WTC11 (cell line): ENCODE measurements around the gene ERC2. TPM values are rescaled to one million over a fixed set of nuclear protein-coding genes. Genes with fewer than 3 reads are reported as not detected.
A peak's percentile ranks its signal among the peaks of the same experiment; 100 is the strongest.

Source experiments
- ATAC-seq: fragments of 200-7000 bp; cut with Tn5 transposase; 2 replicates; pipeline ENCODE4 v1.10.0; 2021; ENCODE audit warnings: mild to moderate bottlenecking, moderate library complexity
- CTCF ChIA-PET: fragments of 300-600 bp; sonication (Branson Sonifier 250); formaldehyde crosslinking; loops from one replicate; lab custom pipeline; 2021; ENCODE audit warnings: antibody characterized with exemption; lab: Charles Lee
- POLR2A ChIA-PET: fragments of 350-600 bp; sonication (Branson Sonifier 250); formaldehyde crosslinking; loops from one replicate; lab custom pipeline; 2021; ENCODE audit warnings: antibody characterized with exemption; lab: Charles Lee
- DNase-seq: peaks from one replicate; pipeline ENCODE4 v3.0.0; 2021; ENCODE audit warnings: low spot score
- H3K27ac Mint-ChIP-seq: 2 replicates; pipeline ENCODE4 v1.8.0; 2021; ENCODE audit warnings: mixed read lengths
- H3K27me3 Mint-ChIP-seq: 2 replicates; pipeline ENCODE4 v1.8.0; 2021; ENCODE audit warnings: low read depth, mild to moderate bottlenecking, moderate library complexity, mixed read lengths
- H3K36me3 Mint-ChIP-seq: 2 replicates; pipeline ENCODE4 v1.8.0; 2021; ENCODE audit warnings: mixed read lengths
- H3K4me1 Mint-ChIP-seq: 2 replicates; pipeline ENCODE4 v1.8.0; 2022; ENCODE audit warnings: mixed read lengths
- H3K4me3 Mint-ChIP-seq: 2 replicates; pipeline ENCODE4 v1.8.0; 2021; ENCODE audit warnings: mild to moderate bottlenecking, moderate library complexity, mixed read lengths
- H3K9me3 Mint-ChIP-seq: 2 replicates; pipeline ENCODE4 v1.8.0; 2021; ENCODE audit warnings: mixed read lengths
- CREM ChIP-seq: sonication (generic); formaldehyde crosslinking; IDR thresholded peaks from 2 replicates; pipeline ENCODE4 v1.8.1; 2022; ENCODE audit warnings: mild to moderate bottlenecking, missing genetic modification reagents, moderate library complexity
- GTF2I ChIP-seq: fragments of 250-450 bp; sonication (Bioruptor Pico); conservative IDR thresholded peaks from 2 replicates; pipeline ENCODE4 v1.4.0; 2021; ENCODE audit warnings: mild to moderate bottlenecking
- IRF2 ChIP-seq: sonication (generic); formaldehyde crosslinking; IDR thresholded peaks from 2 replicates; pipeline ENCODE4 v1.8.0; 2022; ENCODE audit warnings: low read depth, missing genetic modification reagents, borderline replicate concordance
- NFYB ChIP-seq: sonication (generic); formaldehyde crosslinking; conservative IDR thresholded peaks from 2 replicates; pipeline ENCODE4 v1.8.0; 2022; ENCODE audit warnings: low read depth, missing genetic modification reagents
- PREB ChIP-seq: sonication (generic); formaldehyde crosslinking; IDR thresholded peaks from 2 replicates; pipeline ENCODE4 v1.8.1; 2022; ENCODE audit warnings: mild to moderate bottlenecking, missing genetic modification reagents, moderate library complexity, borderline replicate concordance
- SMAD3 ChIP-seq: sonication (generic); formaldehyde crosslinking; IDR thresholded peaks from 2 replicates; pipeline ENCODE4 v1.8.0; 2022; ENCODE audit warnings: missing genetic modification reagents, mild to moderate bottlenecking, borderline replicate concordance
- SOX15 ChIP-seq: fragments of 250-450 bp; sonication (Bioruptor Pico); IDR thresholded peaks from 2 replicates; pipeline ENCODE4 v1.9.0; 2021; ENCODE audit warnings: mild to moderate bottlenecking
- STAT6 ChIP-seq: sonication (generic); formaldehyde crosslinking; conservative IDR thresholded peaks from 2 replicates; pipeline ENCODE4 v1.8.1; 2023; ENCODE audit warnings: mild to moderate bottlenecking, low read depth, missing genetic modification reagents, moderate library complexity
- TCF7 ChIP-seq: sonication (generic); formaldehyde crosslinking; IDR thresholded peaks from 2 replicates; pipeline ENCODE4 v1.8.0; 2022; ENCODE audit warnings: mild to moderate bottlenecking, low read depth, missing genetic modification reagents, moderate library complexity
- ZNF416 ChIP-seq: fragments of 250-450 bp; sonication (Bioruptor Pico); IDR thresholded peaks from 2 replicates; pipeline ENCODE4 v1.9.0; 2021; ENCODE audit warnings: mild to moderate bottlenecking, inconsistent platforms
- ZNF671 ChIP-seq: fragments of 250-450 bp; sonication (Bioruptor Pico); IDR thresholded peaks from 2 replicates; pipeline ENCODE4 v1.8.0; 2021; ENCODE audit warnings: mild to moderate bottlenecking
- total RNA-seq: library from RNA; stranded (reverse); gene quantifications from 3 replicates; pipeline ENCODE4 v1.2.3, GENCODE V29; 2021
- TF ChIP-seq, protein P1 (sequence below): fragments of 250-450 bp; sonication (Bioruptor Pico); IDR thresholded peaks from 2 replicates; pipeline ENCODE4 v1.9.0; 2021; ENCODE audit warnings: mild to moderate bottlenecking
- TF ChIP-seq, protein P2 (sequence below): sonication (generic); formaldehyde crosslinking; conservative IDR thresholded peaks from 2 replicates; pipeline ENCODE4 v1.8.1; 2022; ENCODE audit warnings: mild to moderate bottlenecking, missing genetic modification reagents
- TF ChIP-seq, protein P3 (sequence below): sonication (generic); formaldehyde crosslinking; IDR thresholded peaks from 2 replicates; pipeline ENCODE4 v1.8.1; 2023; ENCODE audit warnings: mild to moderate bottlenecking, moderate library complexity, missing genetic modification reagents
- TF ChIP-seq, protein P4 (sequence below): sonication (generic); formaldehyde crosslinking; IDR thresholded peaks from 2 replicates; pipeline ENCODE4 v1.8.0; 2022; ENCODE audit warnings: mild to moderate bottlenecking, missing genetic modification reagents
- TF ChIP-seq, protein P5 (sequence below): fragments of 250-450 bp; sonication (Bioruptor Pico); IDR thresholded peaks from 2 replicates; pipeline ENCODE4 v1.9.0; 2021; ENCODE audit warnings: mild to moderate bottlenecking, borderline replicate concordance
- TF ChIP-seq, protein P6 (sequence below): fragments of 250-450 bp; sonication (Bioruptor Pico); IDR thresholded peaks from 2 replicates; pipeline ENCODE4 v1.9.0; 2021; ENCODE audit warnings: moderate library complexity, mild to moderate bottlenecking, inconsistent platforms, borderline replicate concordance

Gene ERC2
- total RNA-seq, 1 experiment from 2014 or later = 23.5 TPM

DNA sequence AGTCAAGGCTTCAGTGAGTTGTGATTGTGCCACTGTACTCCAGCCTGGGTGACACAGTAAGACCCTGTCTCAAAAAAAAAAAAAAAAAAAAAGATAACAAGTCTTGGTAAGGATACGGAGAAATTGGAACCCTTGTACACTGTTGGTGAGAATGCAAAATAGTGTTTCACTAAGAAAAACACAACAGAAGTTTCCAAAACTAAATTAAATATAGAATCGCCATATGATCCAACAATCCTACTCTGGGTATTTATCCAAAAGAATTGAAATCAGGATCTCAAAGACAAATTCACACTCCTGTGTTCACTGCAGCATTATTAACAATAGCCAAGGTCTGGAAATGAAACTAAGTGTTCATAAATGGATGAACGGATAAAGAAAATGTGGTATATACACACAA is 149.4 kb downstream of the ERC2 start (continued):
- TF ChIP-seq PREB (CRISPR knock-in tag) = no peak

GRCh38 chr3:56316944-56317343 is 151.3 kb downstream of the ERC2 start:
- no peak overlapping the region for H3K4me3 Mint-ChIP-seq
- TF ChIP-seq TCF7 (CRISPR knock-in tag) (no peak), STAT6 (CRISPR knock-in tag) (no peak), ZNF416 (CRISPR knock-in tag) (no peak), SOX15 (CRISPR knock-in tag) (no peak)
- TF ChIP-seq, all 79 proteins: peak for 0
- Mint-ChIP-seq H3K9me3 (no peaks in the 10 kb centered on the region), H3K27me3 (no peaks in the 10 kb centered on the region), H3K36me3 (no peaks in the 10 kb centered on the region), H3K27ac (peak overlapping the region; percentile 24), H3K4me1 (peaks cover 22% of the 10 kb centered on the region)
- ATAC-seq = no peak
- POLR2A ChIA-PET = no interaction called here
- DNase-seq = no peak
- CTCF ChIA-PET = no interaction called here

DNA sequence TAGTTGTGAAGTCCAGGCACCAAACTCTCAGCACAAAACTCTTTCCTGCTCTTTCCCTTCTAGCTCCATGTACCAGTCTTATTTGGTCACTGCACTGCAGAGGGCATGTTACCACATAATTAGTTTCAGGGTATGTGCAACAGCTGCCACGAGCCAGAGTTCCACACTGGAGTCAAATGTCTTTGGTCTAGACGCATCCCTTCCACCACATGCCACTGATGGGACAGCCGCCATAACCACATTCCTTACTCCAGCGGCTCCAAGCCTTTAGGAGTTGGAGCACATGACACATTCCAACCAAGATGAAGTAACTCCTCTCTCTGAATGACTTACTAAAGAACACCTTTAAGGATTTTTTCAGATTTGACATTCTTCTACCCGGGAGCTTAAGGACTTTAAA is 153.4 kb downstream of the ERC2 start:
- TF ChIP-seq IRF2 (CRISPR knock-in tag) (no peak), GTF2I (CRISPR knock-in tag) (no peak), NFYB (CRISPR knock-in tag) (no peak), TCF7 (CRISPR knock-in tag) (no peak), SMAD3 (no peak), CREM (CRISPR knock-in tag) (no peak), ZNF671 (CRISPR knock-in tag) (no peak), SOX15 (CRISPR knock-in tag) (no peak)
- TF ChIP-seq, protein P1, sequence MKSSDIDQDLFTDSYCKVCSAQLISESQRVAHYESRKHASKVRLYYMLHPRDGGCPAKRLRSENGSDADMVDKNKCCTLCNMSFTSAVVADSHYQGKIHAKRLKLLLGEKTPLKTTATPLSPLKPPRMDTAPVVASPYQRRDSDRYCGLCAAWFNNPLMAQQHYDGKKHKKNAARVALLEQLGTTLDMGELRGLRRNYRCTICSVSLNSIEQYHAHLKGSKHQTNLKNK (CRISPR knock-in tag) = no peak
- TF ChIP-seq, protein P2, sequence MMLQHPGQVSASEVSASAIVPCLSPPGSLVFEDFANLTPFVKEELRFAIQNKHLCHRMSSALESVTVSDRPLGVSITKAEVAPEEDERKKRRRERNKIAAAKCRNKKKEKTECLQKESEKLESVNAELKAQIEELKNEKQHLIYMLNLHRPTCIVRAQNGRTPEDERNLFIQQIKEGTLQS (CRISPR knock-in tag) = no peak
- TF ChIP-seq, protein P3, sequence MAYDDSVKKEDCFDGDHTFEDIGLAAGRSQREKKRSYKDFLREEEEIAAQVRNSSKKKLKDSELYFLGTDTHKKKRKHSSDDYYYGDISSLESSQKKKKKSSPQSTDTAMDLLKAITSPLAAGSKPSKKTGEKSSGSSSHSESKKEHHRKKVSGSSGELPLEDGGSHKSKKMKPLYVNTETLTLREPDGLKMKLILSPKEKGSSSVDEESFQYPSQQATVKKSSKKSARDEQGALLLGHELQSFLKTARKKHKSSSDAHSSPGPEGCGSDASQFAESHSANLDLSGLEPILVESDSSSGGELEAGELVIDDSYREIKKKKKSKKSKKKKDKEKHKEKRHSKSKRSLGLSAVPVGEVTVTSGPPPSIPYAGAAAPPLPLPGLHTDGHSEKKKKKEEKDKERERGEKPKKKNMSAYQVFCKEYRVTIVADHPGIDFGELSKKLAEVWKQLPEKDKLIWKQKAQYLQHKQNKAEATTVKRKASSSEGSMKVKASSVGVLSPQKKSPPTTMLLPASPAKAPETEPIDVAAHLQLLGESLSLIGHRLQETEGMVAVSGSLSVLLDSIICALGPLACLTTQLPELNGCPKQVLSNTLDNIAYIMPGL (CRISPR knock-in tag) = no peak
- TF ChIP-seq, protein P4, sequence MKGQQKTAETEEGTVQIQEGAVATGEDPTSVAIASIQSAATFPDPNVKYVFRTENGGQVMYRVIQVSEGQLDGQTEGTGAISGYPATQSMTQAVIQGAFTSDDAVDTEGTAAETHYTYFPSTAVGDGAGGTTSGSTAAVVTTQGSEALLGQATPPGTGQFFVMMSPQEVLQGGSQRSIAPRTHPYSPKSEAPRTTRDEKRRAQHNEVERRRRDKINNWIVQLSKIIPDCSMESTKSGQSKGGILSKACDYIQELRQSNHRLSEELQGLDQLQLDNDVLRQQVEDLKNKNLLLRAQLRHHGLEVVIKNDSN (CRISPR knock-in tag) = no peak
- TF ChIP-seq, protein P5, sequence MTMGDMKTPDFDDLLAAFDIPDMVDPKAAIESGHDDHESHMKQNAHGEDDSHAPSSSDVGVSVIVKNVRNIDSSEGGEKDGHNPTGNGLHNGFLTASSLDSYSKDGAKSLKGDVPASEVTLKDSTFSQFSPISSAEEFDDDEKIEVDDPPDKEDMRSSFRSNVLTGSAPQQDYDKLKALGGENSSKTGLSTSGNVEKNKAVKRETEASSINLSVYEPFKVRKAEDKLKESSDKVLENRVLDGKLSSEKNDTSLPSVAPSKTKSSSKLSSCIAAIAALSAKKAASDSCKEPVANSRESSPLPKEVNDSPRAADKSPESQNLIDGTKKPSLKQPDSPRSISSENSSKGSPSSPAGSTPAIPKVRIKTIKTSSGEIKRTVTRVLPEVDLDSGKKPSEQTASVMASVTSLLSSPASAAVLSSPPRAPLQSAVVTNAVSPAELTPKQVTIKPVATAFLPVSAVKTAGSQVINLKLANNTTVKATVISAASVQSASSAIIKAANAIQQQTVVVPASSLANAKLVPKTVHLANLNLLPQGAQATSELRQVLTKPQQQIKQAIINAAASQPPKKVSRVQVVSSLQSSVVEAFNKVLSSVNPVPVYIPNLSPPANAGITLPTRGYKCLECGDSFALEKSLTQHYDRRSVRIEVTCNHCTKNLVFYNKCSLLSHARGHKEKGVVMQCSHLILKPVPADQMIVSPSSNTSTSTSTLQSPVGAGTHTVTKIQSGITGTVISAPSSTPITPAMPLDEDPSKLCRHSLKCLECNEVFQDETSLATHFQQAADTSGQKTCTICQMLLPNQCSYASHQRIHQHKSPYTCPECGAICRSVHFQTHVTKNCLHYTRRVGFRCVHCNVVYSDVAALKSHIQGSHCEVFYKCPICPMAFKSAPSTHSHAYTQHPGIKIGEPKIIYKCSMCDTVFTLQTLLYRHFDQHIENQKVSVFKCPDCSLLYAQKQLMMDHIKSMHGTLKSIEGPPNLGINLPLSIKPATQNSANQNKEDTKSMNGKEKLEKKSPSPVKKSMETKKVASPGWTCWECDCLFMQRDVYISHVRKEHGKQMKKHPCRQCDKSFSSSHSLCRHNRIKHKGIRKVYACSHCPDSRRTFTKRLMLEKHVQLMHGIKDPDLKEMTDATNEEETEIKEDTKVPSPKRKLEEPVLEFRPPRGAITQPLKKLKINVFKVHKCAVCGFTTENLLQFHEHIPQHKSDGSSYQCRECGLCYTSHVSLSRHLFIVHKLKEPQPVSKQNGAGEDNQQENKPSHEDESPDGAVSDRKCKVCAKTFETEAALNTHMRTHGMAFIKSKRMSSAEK (CRISPR knock-in tag) = no peak
- TF ChIP-seq, protein P6, sequence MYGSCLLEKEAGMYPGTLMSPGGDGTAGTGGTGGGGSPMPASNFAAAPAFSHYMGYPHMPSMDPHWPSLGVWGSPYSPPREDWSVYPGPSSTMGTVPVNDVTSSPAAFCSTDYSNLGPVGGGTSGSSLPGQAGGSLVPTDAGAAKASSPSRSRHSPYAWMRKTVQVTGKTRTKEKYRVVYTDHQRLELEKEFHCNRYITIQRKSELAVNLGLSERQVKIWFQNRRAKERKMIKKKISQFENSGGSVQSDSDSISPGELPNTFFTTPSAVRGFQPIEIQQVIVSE (CRISPR knock-in tag) = no peak
- H3K4me3 Mint-ChIP-seq = no peak overlapping the region
- ChIA-PET POLR2A (no interaction called here), CTCF (no interaction called here)
- peaks cover 18% of the 10 kb centered on the region for H3K4me1 Mint-ChIP-seq
- no peaks in the 10 kb centered on the region for H3K36me3 Mint-ChIP-seq
- DNase-seq (peak; percentile 15), ATAC-seq (peak; percentile 46)
- H3K27ac Mint-ChIP-seq = no peak overlapping the region
- no peaks in the 10 kb centered on the region for H3K27me3 Mint-ChIP-seq
- no peaks in the 10 kb centered on the region for H3K9me3 Mint-ChIP-seq
